Cardiac muscle cell (in vitro differentiated cells and primary cell): ENCODE measurements around the gene RAP1GAP. TPM values are rescaled to one million over a fixed set of nuclear protein-coding genes. Genes with fewer than 3 reads are reported as not detected.
A peak's percentile ranks its signal among the peaks of the same experiment; 100 is the strongest.
"Not testable (repeated sequence)": the region's sequence is repeated elsewhere in the genome, so short reads cannot be mapped to it uniquely, and the experiment has no call there.

Experiments used
- DNase-seq, 2 donors: peaks; one replicate each; pipeline versions ENCODE4 v3.0.0 to v3.0.0-alpha.2; 2010 to 2017; ENCODE audit warnings: low read depth in 1 of 2, low spot score in 1 of 2
- H3K27ac ChIP-seq: fragments of 200-600 bp; sonication (generic); 2 replicates; pipeline ENCODE4 v1.5.1; 2016
- H3K27me3 ChIP-seq: fragments of 200-600 bp; sonication (generic); 2 replicates; pipeline ENCODE4 v1.6.0; 2016; ENCODE audit warnings: control low read depth
- H3K36me3 ChIP-seq: fragments of 200-600 bp; sonication (generic); 2 replicates; pipeline ENCODE4 v1.5.1; 2016; ENCODE audit warnings: control low read depth
- H3K4me1 ChIP-seq: fragments of 200-600 bp; sonication (generic); 2 replicates; pipeline ENCODE4 v1.8.1; 2017; ENCODE audit warnings: low read depth, mild to moderate bottlenecking, mixed run types
- H3K4me3 ChIP-seq: fragments of 200-600 bp; sonication (generic); 2 replicates; pipeline ENCODE4 v1.5.1; 2016; ENCODE audit warnings: mild to moderate bottlenecking
- H3K9me3 ChIP-seq: fragments of 200-600 bp; sonication (generic); 2 replicates; pipeline ENCODE4 v1.5.1; 2017; ENCODE audit warnings: low read depth, mild to moderate bottlenecking, control low read depth
- polyA plus RNA-seq: library from polyadenylated mRNA; unstranded; fragments of >200 nt; fragmentation: Nextera tagmentation; extraction: Ambion mirVana; gene quantifications from 2 replicates; pipeline ENCODE4 v1.2.1, GENCODE V29; 2016
- total RNA-seq: library from RNA; depleted of rRNA; stranded (reverse); fragments of >200 nt; gene quantifications from 2 replicates; pipeline ENCODE4 v1.2.3, GENCODE V29; 2016
- TF ChIP-seq, protein P1 (sequence below): IDR thresholded peaks from 2 replicates; pipeline ENCODE4 v1.5.1; 2012; ENCODE audit warnings: low read depth, mild to moderate bottlenecking, low read length

The RAP1GAP gene
- total and polyA plus RNA-seq, 2 experiments from 2014 or later = 5.8 to 7.4 TPM

GRCh38 chr1:21568809-21569385, 100.3 kb downstream of the RAP1GAP start:
- Histone ChIP-seq H3K4me3 (no peak overlapping the region), H3K36me3 (no peaks in the 10 kb centered on the region), H3K9me3 (no peaks in the 10 kb centered on the region), H3K4me1 (no peaks in the 10 kb centered on the region), H3K27me3 (no peaks in the 10 kb centered on the region), H3K27ac (no peak overlapping the region)
- DNase-seq = peak in 1 of 2 donors; percentile 52
- TF ChIP-seq, protein P1, sequence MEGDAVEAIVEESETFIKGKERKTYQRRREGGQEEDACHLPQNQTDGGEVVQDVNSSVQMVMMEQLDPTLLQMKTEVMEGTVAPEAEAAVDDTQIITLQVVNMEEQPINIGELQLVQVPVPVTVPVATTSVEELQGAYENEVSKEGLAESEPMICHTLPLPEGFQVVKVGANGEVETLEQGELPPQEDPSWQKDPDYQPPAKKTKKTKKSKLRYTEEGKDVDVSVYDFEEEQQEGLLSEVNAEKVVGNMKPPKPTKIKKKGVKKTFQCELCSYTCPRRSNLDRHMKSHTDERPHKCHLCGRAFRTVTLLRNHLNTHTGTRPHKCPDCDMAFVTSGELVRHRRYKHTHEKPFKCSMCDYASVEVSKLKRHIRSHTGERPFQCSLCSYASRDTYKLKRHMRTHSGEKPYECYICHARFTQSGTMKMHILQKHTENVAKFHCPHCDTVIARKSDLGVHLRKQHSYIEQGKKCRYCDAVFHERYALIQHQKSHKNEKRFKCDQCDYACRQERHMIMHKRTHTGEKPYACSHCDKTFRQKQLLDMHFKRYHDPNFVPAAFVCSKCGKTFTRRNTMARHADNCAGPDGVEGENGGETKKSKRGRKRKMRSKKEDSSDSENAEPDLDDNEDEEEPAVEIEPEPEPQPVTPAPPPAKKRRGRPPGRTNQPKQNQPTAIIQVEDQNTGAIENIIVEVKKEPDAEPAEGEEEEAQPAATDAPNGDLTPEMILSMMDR = no peak

DNA sequence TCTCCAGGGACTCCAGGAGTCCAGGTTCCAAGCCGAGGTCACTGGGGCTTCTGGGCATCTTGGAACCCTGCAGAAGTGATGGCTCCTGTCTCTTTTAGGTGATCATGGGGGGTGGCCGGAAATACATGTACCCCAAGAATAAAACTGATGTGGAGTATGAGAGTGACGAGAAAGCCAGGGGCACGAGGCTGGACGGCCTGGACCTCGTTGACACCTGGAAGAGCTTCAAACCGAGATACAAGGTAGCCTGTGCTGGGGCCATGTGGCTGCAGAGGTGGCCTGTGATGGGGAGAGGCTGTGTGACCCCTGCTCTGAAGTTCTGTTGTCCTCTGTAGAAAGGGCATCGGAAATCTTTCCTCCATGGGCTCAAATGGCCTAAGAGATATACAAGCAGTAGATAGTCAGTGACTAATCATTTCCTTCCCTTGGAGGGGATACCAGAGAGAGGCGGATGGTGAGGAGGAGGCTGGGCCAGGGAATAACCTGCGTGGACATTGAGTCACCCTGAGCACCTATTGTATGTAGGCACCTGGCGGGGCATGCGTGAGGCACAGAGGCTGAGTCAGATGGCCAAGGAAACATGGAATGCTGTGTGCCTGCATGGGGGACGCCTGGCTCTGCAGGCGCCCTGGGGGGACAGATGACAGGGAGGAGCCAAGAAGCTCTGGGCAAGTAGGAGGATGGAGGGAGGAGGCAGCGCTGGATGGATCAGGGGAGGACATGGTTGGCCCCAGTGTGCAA, 101.0 kb downstream of the RAP1GAP start:
- Histone ChIP-seq H3K4me1 (no peaks in the 10 kb centered on the region), H3K27me3 (no peaks in the 10 kb centered on the region), H3K4me3 (no peak overlapping the region), H3K27ac (no peak overlapping the region), H3K36me3 (no peaks in the 10 kb centered on the region), H3K9me3 (no peaks in the 10 kb centered on the region)
- TF ChIP-seq, protein P1 = no peak
- DNase-seq = peak in 1 of 2 donors; percentile 48

GRCh38 chr1:21567241-21568005, 101.7 kb downstream of the RAP1GAP start:
- no peak overlapping the region for H3K4me3 ChIP-seq
- H3K27me3 ChIP-seq = no peaks in the 10 kb centered on the region
- no peaks in the 10 kb centered on the region for H3K9me3 ChIP-seq
- H3K27ac ChIP-seq = no peak overlapping the region
- peak in 1 of 2 donors; percentile 72 for DNase-seq
- no peaks in the 10 kb centered on the region for H3K36me3 ChIP-seq
- no peaks in the 10 kb centered on the region for H3K4me1 ChIP-seq
- TF ChIP-seq, protein P1 = no peak

DNA sequence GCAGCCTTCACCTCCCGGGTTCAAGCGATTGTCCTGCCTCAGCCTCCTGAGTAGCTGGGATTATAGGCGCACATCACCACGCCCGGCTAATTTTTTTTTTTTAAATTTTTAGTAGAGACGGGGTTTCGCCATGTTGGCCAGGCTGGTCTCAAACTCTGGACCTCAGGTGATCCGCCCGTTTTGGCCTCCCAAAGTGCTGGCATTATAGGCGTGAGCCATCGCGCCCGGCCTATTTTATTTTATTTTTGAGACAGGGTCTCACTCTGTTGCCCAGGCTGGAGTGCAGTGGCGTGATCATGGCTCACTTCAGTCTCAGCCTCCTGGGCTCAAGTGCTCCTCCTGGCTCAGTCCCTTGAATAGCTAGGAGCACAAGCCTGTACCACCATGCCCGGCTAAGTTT, 102.8 kb downstream of the RAP1GAP start:
- not testable (repeated sequence) for H3K9me3 ChIP-seq, H3K4me1 ChIP-seq, H3K27me3 ChIP-seq, H3K4me3 ChIP-seq, H3K36me3 ChIP-seq, H3K27ac ChIP-seq, DNase-seq

GRCh38 chr1:21565285-21565684, 103.9 kb downstream of the RAP1GAP start:
- H3K27me3 ChIP-seq = no peaks in the 10 kb centered on the region
- H3K27ac ChIP-seq = no peak overlapping the region
- no peak for DNase-seq
- TF ChIP-seq, protein P1 = no peak
- H3K9me3 ChIP-seq = no peaks in the 10 kb centered on the region
- H3K36me3 ChIP-seq = no peaks in the 10 kb centered on the region
- no peaks in the 10 kb centered on the region for H3K4me1 ChIP-seq
- no peak overlapping the region for H3K4me3 ChIP-seq
